ENCODE results near the gene GALNT10.
A peak's percentile ranks its signal among the peaks of the same experiment; 100 is the strongest.

The GALNT10 gene

GRCh38 chr5:154203798-154204578, 13.5 kb downstream of the GALNT10 start:
- H3K4me3 ChIP-seq (replicated peaks in 1 of 2; ENCODE audit: low read depth in 2 of 2, low read length in 2 of 2) = no peak overlapping the region
- no peak for DNase-seq (ENCODE audit: low read depth in 2 of 2)
- TF ChIP-seq CTCF (IDR thresholded peaks at IDR 0.05; ENCODE audit: low read depth, low read length) = no peak

- DNase-seq (ENCODE audit: low read depth in 2 of 2) = peak in 1 of 2 donors; percentile 85
- no peak overlapping the region for H3K4me3 ChIP-seq (replicated peaks in 1 of 2; ENCODE audit: low read depth in 2 of 2, low read length in 2 of 2)
- no peak for TF ChIP-seq CTCF (IDR thresholded peaks at IDR 0.05; ENCODE audit: low read depth, low read length)
Observed at GRCh38 chr5:154205441-154206117, 15.0 kb downstream of the GALNT10 start.

GRCh38 chr5:154206311-154206710, 15.8 kb downstream of the GALNT10 start:
- H3K4me3 ChIP-seq (replicated peaks in 1 of 2; ENCODE audit: low read depth in 2 of 2, low read length in 2 of 2) = no peak overlapping the region
- no peak for DNase-seq (ENCODE audit: low read depth in 2 of 2)
- TF ChIP-seq CTCF (IDR thresholded peaks at IDR 0.05; ENCODE audit: low read depth, low read length) = no peak

GRCh38 chr5:154207204-154207603, 16.7 kb downstream of the GALNT10 start:
- no peak for TF ChIP-seq CTCF (IDR thresholded peaks at IDR 0.05; ENCODE audit: low read depth, low read length)
- H3K4me3 ChIP-seq (replicated peaks in 1 of 2; ENCODE audit: low read depth in 2 of 2, low read length in 2 of 2) = no peak overlapping the region
- DNase-seq (ENCODE audit: low read depth in 2 of 2) = no peak

- no peak overlapping the region for H3K4me3 ChIP-seq (replicated peaks in 1 of 2; ENCODE audit: low read depth in 2 of 2, low read length in 2 of 2)
- TF ChIP-seq CTCF (IDR thresholded peaks at IDR 0.05; ENCODE audit: low read depth, low read length) = no peak
- DNase-seq (ENCODE audit: low read depth in 2 of 2) = no peak
Observed at GRCh38 chr5:154209591-154210081, 19.1 kb downstream of the GALNT10 start.

- no peak for TF ChIP-seq CTCF (IDR thresholded peaks at IDR 0.05; ENCODE audit: low read depth, low read length)
- DNase-seq (ENCODE audit: low read depth in 2 of 2) = no peak
- H3K4me3 ChIP-seq (replicated peaks in 1 of 2; ENCODE audit: low read depth in 2 of 2, low read length in 2 of 2) = no peak overlapping the region
Observed at GRCh38 chr5:154210163-154210562, 19.6 kb downstream of the GALNT10 start.

Measured in cardiac fibroblast (primary cell).